Stimulated activated CD4-positive, alpha-beta T cell treated with anti-CD3 and anti-CD28 coated beads, TNF-alpha, amount 100 ng/mL, for 1 hour (primary cell): ENCODE results near the gene AGPAT4.

Source experiments
- DNase-seq, 3 donors: peaks; one replicate each; pipeline ENCODE4 v3.0.0-alpha.2; 2020; ENCODE audit warnings: low read depth in 3 of 3, low spot score in 1 of 3

AGPAT4 gene

DNA sequence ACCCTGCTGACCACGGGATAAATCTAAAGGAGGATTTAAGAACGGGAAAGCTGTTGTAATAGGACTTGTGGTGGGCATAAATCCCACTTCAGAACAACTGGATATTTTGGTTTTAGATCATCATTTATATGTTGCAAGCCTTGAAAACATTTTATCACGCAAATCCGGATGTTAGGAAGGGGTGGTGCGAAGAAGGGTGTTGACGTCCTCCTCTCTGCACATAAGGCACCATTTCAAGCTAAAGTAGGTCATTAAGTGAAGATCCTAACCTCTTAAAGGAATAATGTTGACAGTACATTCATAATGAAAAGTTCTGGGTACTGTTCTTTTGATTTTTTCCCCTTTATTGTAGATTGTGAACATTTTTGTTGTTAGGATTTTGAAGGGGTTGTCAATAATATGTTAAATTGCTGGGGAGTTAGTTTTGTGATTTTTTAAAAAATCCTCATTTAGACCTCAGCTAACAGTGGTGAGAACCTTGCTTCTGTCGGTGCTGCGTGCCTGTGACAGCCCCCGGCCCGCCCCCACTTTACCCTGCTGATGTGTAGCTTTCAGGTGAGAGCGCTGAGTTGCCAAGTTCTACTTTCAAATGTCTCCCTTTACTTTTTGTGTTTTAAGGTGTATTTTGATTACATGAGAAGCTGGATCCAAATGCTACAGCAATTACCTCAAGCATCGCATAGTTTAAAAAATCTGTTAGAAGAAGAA is 193.4 kb downstream of the AGPAT4 start:
- DNase-seq = no peak
